ENCODE data around the gene ADNP2.

ADNP2 gene

GRCh38 chr18:80106482-80107051 lies 2.5 kb upstream of the ADNP2 start:
- DNase-seq, result no peak

DNA sequence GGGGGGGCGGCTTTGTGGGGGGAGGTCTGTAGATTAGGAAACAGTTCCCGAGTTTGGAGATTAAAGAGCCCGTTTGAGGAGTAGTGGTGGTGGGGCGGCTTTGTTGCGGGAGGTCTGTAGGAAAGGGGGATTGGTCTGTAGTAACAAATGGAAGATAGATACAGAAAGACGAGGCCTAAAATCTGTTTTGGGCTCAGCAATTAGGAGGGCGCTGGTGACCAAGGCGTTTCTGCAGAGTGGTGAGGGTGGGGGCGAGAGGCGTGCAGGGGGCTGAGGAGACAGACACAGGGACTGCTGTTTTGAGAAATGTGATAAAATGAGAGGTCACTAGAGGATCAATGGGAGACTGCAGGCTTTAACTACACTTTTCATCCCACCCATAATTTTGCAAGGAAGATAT lies 1.6 kb upstream of the ADNP2 start:
- no peak for DNase-seq

GRCh38 chr18:80108121-80108536 lies 933 bp upstream of the ADNP2 start:
- no peak for DNase-seq

- DNase-seq, result peak; percentile 51
Observed at GRCh38 chr18:80109676-80110078, 615 bp downstream of the ADNP2 start.

DNA sequence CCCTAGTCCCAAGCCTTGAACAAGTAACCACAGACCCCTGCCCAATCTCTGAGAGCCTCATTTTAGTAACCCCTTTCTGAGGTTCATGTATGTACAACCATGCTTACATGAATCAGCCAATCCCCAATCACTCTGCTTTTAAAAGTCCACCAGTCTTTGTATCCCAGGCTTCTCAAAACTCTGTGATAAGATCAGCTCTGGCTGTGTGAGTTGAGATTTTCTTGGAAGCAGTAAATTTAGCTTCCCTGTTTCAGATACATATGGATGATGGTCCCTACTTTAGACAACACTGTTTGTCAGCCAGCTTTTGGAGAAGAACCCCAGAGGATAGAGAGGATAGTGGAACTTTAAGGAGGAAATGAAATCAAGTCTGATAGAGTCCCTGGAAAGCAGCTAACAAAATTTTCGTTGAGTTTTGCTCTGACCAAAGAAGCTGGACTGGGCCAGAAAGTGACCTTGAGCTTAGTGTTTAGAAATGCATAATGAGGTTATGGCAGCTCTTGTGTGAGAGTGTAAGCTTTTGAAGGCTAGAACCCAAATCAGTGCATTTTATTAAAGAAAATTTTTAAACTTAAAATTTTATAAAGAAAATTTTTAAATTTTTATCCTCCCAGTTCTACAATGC lies 3.7 kb downstream of the ADNP2 start:
- no peak for DNase-seq

DNA sequence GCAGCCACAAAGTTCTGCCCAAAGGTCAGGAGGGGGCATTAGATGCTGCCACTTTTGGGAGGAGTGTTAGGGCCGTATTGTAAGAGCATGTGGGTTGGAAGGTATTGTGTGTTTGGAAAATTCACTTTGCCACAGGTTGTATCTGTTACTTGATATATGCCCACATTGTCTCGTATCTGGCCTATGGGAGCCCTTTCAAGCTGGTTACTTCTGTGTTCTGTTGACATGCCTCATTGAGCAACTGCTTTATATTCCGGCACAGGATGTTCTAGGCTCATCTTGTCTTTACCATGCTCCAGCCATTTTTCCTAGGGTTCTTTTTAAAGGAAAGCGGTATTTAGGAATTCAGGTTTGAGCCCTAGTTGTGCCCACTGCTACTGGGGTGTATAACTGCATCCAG lies 6.0 kb downstream of the ADNP2 start:
- no peak for DNase-seq

DNA sequence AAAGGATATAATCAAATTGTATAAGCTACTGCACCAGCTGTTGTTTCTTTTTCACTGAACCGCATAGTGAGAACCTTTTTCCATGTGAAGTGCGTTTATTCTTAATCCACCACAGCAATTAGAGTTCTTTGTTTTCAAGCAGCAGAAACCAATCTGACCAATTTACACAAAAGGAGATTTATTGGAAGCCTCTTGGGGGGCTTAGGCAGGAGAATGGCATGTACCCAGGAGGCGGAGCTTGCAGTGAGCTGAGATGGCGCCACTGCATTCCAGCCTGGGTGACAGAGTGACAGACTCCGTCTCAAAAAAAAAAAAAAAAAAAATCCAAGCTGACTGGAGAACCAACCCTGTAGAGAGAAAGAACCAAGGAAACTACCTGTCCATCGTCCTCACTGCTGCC lies 10.0 kb downstream of the ADNP2 start:
- DNase-seq, result no peak

GRCh38 chr18:80120932-80121331 lies 11.9 kb downstream of the ADNP2 start:
- DNase-seq, result no peak

DNA sequence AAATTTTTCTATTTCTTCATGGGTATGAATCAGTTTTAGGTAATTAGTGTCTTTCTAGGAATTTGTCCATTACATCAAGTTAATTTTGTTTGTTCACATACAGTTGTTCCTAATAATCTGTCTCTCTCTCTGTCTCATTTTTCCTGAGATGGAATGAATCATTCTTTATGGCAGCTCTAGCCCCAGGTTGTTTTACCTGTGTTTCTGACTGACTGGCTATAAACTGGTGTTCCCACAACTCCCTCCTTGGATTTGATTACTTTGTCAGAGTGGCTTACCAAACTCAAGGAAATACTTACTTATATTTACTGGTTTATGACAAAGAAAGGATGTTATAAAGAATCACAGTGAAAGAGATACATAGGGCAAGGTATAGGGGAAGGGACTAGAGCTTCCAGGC lies 15.1 kb downstream of the ADNP2 start:
- no peak for DNase-seq

GRCh38 chr18:80126797-80127196 lies 17.7 kb downstream of the ADNP2 start:
- no peak for DNase-seq

DNA sequence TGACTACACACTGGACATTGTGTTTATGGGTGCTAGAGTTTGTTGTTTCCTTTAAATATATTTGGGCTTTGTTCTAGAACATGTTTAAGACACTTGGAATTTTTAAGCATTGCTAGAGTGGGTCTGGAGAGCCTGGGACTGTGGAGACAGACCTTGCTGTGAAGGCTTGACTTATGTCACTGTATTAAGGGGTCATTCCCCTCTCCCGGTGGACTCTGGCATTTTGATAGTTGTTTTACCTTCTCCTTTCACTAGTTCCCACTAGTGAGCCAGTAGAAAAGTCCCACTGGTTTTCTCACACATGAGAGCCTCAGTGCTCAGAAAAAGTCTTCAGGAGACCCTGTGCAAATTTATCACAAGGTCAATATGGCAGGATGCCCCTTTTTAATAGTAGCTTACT lies 18.6 kb downstream of the ADNP2 start:
- DNase-seq, result no peak

GRCh38 chr18:80129672-80130367 lies 20.8 kb downstream of the ADNP2 start:
- DNase-seq, result no peak

DNA sequence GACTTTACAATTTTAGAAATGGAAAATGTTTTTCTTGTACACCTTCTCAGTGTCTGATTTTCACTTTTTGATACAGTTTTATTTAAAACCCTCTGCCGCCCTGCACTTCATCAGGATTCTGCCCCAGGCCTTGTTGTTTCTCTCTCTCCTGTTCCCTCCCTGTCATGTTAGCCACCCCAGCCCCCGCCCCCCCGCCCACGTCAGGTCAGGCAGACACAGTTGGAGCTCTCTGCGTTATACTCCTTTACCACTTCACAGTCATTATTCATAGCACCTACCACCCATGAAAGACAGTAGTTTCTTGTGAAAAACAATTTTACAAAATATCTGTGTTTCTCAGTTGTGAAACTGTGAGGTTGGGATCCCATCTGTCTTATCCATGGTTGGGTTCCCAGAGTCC lies 21.5 kb downstream of the ADNP2 start:
- DNase-seq, result no peak

GRCh38 chr18:80132180-80132812 lies 23.2 kb downstream of the ADNP2 start:
- no peak for DNase-seq

GRCh38 chr18:80133124-80133523 lies 24.1 kb downstream of the ADNP2 start:
- DNase-seq, result no peak

GRCh38 chr18:80135136-80135535 lies 26.1 kb downstream of the ADNP2 start:
- no peak for DNase-seq

DNA sequence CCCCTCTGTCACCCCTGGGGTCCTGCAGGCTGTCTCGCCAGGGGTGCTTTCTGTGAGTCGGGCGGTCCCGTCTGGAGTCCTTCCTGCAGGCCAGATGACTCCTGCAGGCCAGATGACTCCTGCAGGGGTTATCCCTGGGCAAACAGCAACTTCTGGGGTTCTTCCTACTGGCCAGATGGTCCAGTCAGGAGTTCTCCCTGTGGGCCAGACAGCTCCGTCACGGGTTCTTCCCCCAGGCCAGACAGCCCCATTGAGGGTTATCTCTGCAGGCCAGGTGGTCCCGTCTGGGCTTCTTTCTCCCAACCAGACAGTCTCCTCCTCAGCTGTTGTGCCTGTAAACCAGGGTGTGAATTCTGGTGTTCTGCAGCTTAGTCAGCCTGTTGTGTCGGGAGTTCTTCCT lies 27.6 kb downstream of the ADNP2 start:
- DNase-seq, result no peak

DNA sequence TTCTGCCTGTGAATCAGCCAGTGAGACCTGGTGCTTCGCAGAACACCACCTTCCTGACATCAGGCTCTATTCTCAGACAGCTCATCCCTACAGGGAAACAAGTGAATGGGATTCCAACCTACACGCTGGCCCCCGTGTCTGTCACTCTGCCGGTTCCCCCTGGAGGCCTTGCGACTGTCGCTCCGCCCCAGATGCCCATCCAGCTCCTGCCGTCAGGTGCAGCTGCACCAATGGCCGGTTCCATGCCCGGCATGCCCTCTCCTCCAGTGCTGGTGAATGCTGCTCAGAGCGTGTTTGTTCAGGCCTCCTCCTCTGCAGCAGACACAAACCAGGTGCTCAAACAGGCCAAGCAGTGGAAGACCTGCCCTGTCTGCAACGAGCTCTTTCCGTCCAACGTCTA lies 28.1 kb downstream of the ADNP2 start:
- no peak for DNase-seq

DNA sequence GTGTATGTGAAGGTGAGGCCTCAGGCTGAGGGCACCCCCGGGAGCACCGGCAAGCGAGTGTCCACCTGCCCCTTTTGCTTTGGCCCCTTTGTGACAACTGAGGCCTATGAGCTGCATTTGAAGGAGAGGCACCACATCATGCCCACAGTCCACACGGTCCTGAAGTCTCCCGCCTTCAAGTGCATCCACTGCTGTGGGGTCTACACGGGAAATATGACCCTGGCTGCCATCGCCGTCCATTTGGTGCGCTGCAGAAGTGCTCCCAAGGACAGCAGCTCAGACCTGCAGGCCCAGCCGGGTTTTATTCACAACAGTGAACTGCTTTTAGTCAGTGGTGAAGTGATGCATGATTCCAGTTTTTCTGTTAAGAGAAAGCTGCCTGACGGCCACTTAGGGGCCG lies 28.9 kb downstream of the ADNP2 start:
- DNase-seq, result no peak

GRCh38 chr18:80140455-80140985 lies 31.5 kb downstream of the ADNP2 start:
- no peak for DNase-seq

- DNase-seq, result no peak
Observed at GRCh38 chr18:80143881-80144280, 34.8 kb downstream of the ADNP2 start.

GRCh38 chr18:80145196-80145804 lies 36.2 kb downstream of the ADNP2 start:
- peak; percentile 34 for DNase-seq

DNA sequence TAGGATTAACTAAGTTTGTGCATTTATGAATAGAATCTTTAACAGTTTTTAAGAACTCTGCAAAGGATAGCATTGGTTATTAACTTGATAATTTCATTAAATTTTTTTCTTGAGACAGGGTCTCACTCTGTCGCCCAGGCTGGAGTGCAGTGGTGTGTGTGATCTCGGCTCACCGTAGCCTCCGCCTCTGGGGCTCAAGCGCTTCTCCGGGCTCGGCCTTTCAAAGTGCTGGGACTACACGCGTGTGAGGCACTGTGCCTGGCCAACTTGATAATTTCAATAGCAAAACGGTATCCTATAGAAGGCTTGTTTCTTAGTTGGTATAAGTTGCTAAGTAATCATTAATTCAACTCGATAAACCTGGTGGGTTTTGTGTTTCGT lies 38.0 kb downstream of the ADNP2 start:
- DNase-seq, result peak; percentile 52
